IPS-15b (cell line): ENCODE measurements around the gene MCAT.

ENCODE experiments used
- H3K27me3 ChIP-seq: one replicate; pipeline ENCODE4 v1.6.1; 2013; ENCODE audit warnings: low read length; ENCODE audit not compliant: control insufficient read depth, insufficient read depth
- H3K36me3 ChIP-seq: one replicate; pipeline ENCODE4 v1.6.1; 2013; ENCODE audit warnings: low read length; ENCODE audit not compliant: control insufficient read depth, insufficient read depth
- H3K4me1 ChIP-seq: one replicate; pipeline ENCODE4 v1.6.1; 2013; ENCODE audit warnings: mild to moderate bottlenecking, low read length; ENCODE audit not compliant: control insufficient read depth, insufficient read depth
- H3K4me3 ChIP-seq: one replicate; pipeline ENCODE4 v1.5.1; 2013; ENCODE audit warnings: low read depth, low read length
- H3K9ac ChIP-seq: one replicate; pipeline ENCODE4 v1.6.1; 2013; ENCODE audit warnings: low read depth, mild to moderate bottlenecking, low read length
- H3K9me3 ChIP-seq: one replicate; pipeline ENCODE4 v1.6.1; 2013; ENCODE audit warnings: mild to moderate bottlenecking, low read length; ENCODE audit not compliant: control insufficient read depth, insufficient read depth

The MCAT gene

DNA sequence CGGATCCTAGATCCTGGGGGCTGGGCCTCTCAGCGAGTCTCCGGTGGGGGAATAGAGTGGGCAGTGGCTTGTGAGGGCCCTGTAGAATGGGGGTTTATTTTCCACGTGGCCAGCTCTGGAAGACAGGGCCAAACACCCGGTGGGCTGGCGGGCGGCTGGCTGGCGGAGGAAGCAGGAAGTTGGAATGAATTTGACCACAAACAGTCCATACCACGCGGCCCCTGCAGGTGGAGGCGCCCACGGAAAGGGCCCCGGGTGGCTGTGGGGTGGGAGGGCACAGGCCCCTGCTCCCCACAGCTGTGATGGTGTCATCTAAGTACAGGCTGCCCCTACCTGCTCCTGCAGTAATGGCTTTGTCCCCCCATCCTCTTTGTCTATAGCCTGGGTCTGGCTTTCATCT, 15.1 kb downstream of the MCAT start:
- Histone ChIP-seq H3K36me3 (no peaks in the 10 kb centered on the region), H3K4me3 (no peak overlapping the region), H3K9ac (no peak overlapping the region), H3K27me3 (no peaks in the 10 kb centered on the region), H3K4me1 (peaks cover 4% of the 10 kb centered on the region), H3K9me3 (no peaks in the 10 kb centered on the region)

DNA sequence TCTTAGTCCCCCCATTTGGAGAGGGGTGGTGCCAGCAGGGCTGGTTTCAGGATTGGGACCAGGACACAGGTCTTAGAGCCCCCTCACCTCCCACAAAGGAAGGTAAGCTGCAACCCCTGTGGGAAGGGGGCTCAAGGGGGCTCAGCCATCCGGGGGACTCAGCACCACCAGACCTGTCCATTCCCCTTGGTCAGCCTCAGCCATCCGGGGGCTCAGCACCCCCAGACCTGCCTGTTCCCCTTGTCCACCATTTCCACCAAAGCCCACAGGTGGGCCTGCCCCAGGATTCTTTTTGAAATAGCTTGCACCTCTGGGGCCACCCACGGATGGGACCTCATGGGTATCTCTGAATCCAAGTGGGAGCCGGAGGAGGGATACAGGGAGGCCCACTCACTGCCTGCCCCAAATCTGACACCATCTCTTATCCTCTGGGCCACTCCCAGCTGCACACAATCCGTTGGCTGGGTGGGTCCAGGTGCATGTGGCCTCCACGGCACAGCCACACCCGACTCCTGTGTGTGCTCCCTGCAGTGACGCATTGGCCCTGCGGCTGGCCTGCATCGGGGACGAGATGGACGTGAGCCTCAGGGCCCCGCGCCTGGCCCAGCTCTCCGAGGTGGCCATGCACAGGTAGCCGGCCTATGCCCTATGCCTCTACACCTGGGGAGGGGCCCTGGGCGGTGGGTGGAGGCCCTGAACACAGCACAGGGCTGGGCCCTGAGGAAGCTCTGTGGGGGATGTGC, 15.9 kb downstream of the MCAT start:
- Histone ChIP-seq H3K4me1 (peaks cover 4% of the 10 kb centered on the region), H3K36me3 (no peaks in the 10 kb centered on the region), H3K9ac (no peak overlapping the region), H3K4me3 (no peak overlapping the region), H3K9me3 (no peaks in the 10 kb centered on the region), H3K27me3 (no peaks in the 10 kb centered on the region)

DNA sequence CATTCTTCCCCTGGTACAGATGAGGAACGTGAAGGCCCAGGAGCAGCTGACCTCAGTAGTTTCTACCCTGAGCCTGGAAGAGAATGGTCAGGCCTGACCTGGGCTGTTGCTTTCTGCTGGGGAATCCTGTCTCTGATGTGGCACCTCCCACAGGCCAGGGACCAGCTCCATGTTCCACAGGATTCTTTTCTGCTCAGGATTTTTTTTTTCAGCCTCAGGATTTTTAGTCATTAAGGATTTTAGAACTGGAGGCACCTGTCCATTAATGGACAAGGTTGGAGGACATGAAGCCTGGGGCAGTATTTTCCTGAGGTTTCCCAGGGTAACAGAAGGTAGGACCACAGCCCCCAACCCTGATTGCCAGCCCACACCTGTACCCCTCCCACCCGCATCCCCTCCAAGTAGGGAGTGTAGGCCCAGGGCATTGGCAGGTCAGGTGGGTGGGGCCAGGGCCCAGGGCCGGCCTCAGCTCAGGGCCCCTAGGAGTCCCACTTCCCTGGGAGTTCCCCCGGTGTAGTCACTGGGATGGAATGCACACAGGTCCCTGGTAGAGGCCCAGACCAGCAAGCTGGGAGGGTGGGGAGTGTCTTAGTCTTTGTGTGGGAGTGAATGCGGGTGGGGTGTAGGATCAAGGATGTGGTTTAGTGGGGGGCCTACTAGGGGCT, 16.6 kb downstream of the MCAT start:
- no peaks in the 10 kb centered on the region for H3K36me3 ChIP-seq
- H3K27me3 ChIP-seq: no peaks in the 10 kb centered on the region
- H3K4me1 ChIP-seq: peaks cover 4% of the 10 kb centered on the region
- H3K9ac ChIP-seq: no peak overlapping the region
- H3K9me3 ChIP-seq: no peaks in the 10 kb centered on the region
- H3K4me3 ChIP-seq: no peak overlapping the region

DNA sequence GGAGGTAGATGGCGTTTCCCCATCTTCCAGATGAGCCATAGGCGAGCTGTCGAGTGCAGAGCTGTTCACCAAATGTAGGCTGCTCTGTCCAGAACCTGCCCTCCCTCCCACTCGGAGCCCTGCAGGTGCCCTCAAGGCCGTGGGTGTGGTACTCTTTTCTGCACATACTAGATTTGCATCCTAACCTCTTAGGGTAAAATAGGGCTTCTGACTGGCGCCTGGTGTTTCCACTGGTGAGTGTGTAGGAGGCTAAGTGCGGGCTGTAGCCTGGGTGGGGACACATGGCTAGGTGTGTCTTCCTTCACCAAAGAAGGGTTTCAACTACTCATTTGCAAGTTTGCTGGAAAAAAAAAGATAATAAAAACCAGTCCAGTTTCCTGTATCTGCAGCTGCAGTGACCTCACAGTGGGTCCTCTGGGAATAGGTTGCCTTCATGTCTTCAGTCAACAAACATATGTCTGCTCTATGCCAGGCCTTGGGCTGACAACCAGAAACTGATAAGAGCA, 24.2 kb downstream of the MCAT start:
- no peaks in the 10 kb centered on the region for H3K36me3 ChIP-seq
- peaks cover 6% of the 10 kb centered on the region for H3K4me1 ChIP-seq
- H3K9ac ChIP-seq: no peak overlapping the region
- no peaks in the 10 kb centered on the region for H3K27me3 ChIP-seq
- H3K9me3 ChIP-seq: no peaks in the 10 kb centered on the region
- no peak overlapping the region for H3K4me3 ChIP-seq

DNA sequence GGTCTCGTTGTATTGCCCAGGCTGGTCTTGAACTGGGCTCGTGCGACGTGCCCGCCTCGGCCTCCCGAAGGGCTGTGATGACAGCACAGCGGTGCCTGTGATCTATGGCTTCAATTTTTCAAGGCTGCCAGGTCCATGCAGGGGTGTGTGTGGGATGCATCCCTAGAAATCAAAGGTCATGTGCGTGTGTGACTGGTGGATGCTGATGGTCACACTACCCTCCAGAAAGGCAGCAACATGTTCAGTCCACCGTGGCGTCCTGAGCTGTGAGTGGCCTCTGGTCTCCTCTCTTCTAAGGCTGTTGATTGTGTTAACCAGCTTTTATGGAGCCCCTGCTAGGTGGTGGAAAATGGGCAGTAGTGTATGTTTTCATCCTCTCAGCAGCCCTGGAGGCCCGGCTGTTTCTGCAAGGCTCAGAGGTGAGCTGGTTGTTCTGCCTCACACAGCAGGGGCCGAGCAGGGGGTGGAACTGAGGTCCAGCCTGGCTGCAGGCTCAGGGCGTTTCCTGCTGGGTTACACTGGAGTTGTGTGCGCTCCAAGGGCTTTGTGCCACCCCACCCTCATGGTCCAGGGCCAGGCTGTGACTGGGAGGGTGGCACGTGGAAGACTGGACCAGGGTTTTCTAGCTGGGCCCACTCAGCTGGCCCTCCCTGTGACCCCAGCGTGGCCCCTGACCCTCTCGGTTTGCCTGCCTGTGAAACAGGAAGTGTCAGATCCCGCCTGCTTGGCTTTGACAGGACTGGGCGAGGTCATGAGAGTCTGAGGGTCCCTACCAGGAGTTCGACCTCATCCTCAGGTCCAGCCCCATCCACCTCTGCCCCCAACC, 25.0 kb downstream of the MCAT start:
- H3K9ac ChIP-seq: no peak overlapping the region
- H3K4me1 ChIP-seq: peaks cover 6% of the 10 kb centered on the region
- H3K27me3 ChIP-seq: peaks cover 2% of the 10 kb centered on the region
- H3K36me3 ChIP-seq: no peaks in the 10 kb centered on the region
- no peak overlapping the region for H3K4me3 ChIP-seq
- no peaks in the 10 kb centered on the region for H3K9me3 ChIP-seq

DNA sequence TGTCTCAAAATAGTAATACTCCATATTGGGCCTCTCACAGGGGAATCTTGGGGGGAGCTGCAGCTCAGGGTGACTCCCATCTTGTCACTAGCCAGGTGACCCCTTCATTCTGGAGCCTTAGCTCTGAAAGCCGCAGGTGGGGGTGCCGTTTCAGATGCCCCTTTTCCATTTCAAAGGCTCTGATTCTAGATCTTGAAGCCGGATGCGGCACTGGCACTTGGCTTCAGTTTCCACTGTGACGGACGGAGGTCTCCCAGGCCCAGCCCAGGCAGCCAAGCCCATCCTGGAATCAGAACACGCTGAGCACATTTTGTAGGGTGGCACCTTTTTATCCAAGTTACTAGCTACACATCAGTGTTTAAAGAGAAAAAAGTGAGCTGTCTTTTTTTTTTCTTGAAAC, 26.3 kb downstream of the MCAT start:
- H3K4me3 ChIP-seq: no peak overlapping the region
- H3K4me1 ChIP-seq: peaks cover 6% of the 10 kb centered on the region
- H3K36me3 ChIP-seq: no peaks in the 10 kb centered on the region
- H3K27me3 ChIP-seq: peaks cover 10% of the 10 kb centered on the region
- no peaks in the 10 kb centered on the region for H3K9me3 ChIP-seq
- no peak overlapping the region for H3K9ac ChIP-seq

DNA sequence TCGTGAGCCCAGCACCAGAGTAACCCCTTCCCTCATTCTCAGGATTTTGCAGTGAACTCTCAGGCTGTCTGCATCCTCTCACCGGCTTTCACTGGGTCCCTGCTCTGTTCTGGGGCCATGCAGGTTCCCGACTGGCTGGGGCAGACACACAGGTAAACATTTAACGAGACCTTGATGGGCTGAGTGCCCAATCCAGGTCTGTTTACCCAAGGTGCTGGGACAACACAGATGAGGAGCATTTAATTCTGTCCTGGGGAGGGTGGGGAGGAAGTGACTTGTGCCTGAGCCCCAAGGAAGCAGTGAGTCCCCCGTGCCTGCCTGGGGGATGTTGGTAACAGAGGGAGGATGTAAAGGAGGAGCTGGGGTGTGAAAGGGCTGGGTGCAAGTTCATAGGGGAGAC, 28.2 kb downstream of the MCAT start:
- Histone ChIP-seq H3K9me3 (no peaks in the 10 kb centered on the region), H3K27me3 (peaks cover 25% of the 10 kb centered on the region), H3K9ac (no peak overlapping the region), H3K36me3 (no peaks in the 10 kb centered on the region), H3K4me1 (peaks cover 10% of the 10 kb centered on the region), H3K4me3 (no peak overlapping the region)

DNA sequence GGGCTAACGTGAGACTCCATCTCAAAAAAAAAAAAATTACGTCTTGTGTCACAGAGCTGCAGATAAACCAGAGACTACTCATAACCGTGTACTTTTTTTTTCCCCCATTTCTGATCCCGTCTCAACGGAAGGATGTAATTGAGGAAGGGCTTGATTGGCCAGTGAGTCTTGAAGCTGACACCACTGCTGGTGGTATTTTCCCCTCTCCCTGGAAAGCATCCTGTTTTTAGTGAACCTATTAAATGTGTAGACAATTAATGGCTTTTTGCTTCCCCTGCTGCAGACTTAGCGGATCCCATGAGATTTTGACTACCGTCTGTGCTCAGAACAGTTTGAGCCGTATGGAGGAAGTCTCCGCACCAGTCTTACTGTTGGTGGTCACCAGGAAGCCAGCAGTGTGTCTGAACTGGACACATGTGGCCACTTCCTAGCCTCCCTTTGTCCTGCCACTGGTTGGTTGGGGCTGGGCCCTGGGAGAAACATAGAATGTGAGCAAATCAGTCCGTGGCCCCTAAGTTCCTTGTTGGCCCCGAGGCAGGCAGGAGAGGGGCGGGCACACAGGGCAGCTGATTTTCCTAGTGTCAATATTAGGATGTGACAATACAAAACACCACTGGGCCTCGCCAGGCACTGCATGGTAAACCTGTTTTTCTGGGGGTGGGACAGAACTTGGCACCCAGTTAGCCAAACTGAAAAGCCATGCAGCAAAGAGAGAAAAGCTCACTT, 29.5 kb downstream of the MCAT start:
- peaks cover 29% of the 10 kb centered on the region for H3K27me3 ChIP-seq
- H3K4me3 ChIP-seq: no peak overlapping the region
- no peaks in the 10 kb centered on the region for H3K36me3 ChIP-seq

DNA sequence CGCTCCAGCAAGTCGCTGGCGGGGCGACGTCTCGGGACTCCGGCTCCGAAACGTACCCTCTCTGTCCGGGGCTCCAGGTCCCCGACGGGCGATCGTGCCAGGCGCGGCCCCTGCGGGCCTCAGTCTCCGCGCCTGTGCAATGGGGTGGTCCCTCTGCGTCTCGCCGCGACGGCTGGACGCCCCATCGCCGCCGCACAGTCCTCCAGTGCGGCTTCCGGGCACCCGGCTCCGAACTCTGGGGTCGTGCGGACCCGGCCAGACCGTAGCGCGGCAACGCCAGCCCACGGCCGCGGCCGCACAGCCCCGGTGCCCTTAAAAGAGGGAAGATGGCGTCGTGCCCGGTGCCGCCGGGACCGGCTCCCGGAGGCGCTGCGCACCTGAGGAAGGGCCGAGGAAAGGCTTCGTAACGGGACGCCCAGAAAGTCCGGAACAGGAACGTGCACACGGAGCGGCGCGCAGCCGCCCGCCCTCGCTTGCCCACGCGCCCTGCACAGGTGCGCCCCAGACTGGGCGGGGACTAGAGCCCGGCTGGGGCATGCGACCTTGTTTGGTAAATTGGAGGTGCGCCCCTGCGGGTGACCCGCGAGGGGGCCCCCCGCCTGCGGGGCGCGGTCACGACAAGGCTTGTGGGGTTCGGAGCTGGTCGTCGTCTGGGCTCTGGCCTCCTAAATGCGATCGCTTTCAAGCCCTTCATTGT, 32.1 kb downstream of the MCAT start:
- no peaks in the 10 kb centered on the region for H3K9me3 ChIP-seq
- H3K4me1 ChIP-seq: peaks cover 4% of the 10 kb centered on the region
- peak overlapping the region; percentile 24 for H3K9ac ChIP-seq
- H3K4me3 ChIP-seq: peak overlapping the region; percentile 67
- H3K27me3 ChIP-seq: peaks cover 31% of the 10 kb centered on the region
- no peaks in the 10 kb centered on the region for H3K36me3 ChIP-seq

More for the DNA sequence above, 29.5 kb downstream of the MCAT start:
- H3K9me3 ChIP-seq: no peaks in the 10 kb centered on the region
- H3K4me1 ChIP-seq: peaks cover 10% of the 10 kb centered on the region
- no peak overlapping the region for H3K9ac ChIP-seq

DNA sequence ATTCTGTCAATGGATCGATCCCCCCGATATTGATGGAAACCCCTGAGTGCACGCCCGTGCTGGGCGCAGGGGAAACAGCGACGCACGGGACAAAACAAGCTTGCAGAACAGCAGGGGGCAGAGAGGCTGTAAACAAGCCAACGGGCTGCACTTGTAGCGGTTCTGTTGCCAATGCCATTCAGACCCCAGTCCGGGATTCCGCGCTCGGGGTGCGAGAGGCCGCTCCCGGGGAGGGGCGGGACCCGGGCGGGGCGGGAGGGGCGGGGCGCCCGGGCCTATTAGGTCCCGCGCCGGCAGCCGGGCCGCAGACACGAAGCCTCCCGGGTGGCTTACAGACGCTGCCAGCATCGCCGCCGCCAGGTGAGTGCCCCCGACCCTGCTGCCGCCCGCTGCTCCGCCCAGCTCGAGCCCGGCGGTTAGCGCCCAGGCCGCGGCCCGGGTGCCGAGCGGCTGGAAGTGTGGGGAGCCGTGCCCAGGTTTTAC, 32.7 kb downstream of the MCAT start, which contains the start of gene BIK:
Gene BIK (plus strand): TSS at position 307 of the 483 bp plus-strand sequence. CDS start 13,273 bp downstream, outside the sequence.
- H3K36me3 ChIP-seq: no peaks in the 10 kb centered on the region
- peaks cover 31% of the 10 kb centered on the region for H3K27me3 ChIP-seq
- peaks cover 4% of the 10 kb centered on the region for H3K4me1 ChIP-seq
- peak within 1 kb of the TSS; percentile 75 for H3K4me3 ChIP-seq
- no peaks in the 10 kb centered on the region for H3K9me3 ChIP-seq
- peak within 1 kb of the TSS; percentile 24 for H3K9ac ChIP-seq
